ENCODE measurements around the gene NEUROG1. TPM values are rescaled to one million over a fixed set of nuclear protein-coding genes. Genes with fewer than 3 reads are reported as not detected.

Gene NEUROG1
- total RNA-seq, 2 donors from 2014 or later: not detected

DNA sequence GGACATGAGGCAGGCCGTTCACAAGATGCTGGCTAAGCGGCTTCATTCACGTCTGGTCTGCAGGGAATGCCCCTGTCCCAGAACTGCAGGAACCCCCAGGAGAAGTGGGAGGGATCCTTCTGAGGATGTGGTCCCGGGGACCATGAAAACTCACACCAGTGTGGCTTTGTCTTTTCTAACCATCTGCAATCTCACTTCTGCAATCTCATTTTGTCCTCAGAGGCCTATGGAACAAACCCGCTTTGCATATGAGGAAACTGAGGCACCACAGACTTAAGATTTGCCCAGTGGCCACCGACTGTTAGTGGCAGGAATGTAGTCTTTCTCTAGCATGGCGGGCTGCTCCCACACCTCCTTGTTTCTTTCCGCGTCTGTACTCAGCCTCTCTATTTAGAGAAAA is 36.1 kb upstream of the NEUROG1 start:
- DNase-seq (ENCODE audit: low spot score): no peak
- Histone ChIP-seq H3K9me3 (no peaks in the 10 kb centered on the region), H3K27ac (no peak overlapping the region), H3K36me3 (no peaks in the 10 kb centered on the region), H3K27me3 (replicated peaks; ENCODE audit: insufficient read depth) (no peaks in the 10 kb centered on the region), H3K4me1 (ENCODE audit: control insufficient read depth in 1 of 2, low read depth in 2 of 2) (no peaks in the 10 kb centered on the region), H3K4me3 (no peak overlapping the region)
- ATAC-seq (ENCODE audit: insufficient number of reproducible peaks, low FRiP score, low read depth): no peak
- TF ChIP-seq, protein P1, sequence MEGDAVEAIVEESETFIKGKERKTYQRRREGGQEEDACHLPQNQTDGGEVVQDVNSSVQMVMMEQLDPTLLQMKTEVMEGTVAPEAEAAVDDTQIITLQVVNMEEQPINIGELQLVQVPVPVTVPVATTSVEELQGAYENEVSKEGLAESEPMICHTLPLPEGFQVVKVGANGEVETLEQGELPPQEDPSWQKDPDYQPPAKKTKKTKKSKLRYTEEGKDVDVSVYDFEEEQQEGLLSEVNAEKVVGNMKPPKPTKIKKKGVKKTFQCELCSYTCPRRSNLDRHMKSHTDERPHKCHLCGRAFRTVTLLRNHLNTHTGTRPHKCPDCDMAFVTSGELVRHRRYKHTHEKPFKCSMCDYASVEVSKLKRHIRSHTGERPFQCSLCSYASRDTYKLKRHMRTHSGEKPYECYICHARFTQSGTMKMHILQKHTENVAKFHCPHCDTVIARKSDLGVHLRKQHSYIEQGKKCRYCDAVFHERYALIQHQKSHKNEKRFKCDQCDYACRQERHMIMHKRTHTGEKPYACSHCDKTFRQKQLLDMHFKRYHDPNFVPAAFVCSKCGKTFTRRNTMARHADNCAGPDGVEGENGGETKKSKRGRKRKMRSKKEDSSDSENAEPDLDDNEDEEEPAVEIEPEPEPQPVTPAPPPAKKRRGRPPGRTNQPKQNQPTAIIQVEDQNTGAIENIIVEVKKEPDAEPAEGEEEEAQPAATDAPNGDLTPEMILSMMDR (IDR thresholded peaks at IDR 0.05): no peak

DNA sequence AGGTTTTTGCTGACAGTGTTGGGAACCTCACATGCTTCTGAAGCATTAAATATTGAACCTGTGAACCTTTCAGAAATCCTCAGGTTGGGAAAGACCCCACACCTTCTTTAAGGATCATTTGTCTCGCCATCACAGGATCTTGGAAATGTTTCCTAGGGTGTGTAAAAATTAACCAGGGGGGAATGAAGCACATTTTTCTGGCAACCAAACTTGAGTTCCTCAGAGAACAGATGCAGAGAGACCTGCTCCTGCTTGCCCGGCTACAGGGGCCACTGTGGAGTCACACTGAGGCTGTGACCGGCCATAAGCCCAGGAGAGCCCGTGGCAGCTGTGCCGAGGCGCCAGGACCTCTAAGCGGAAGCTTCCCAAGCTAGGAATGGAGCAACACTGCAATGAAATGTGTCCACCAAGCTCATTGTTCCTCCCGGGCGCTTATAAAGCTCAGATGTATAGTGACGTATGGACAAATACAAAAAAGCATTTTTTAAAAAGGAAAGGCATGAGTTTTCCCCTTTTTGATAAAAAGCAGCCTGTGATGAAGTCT is 35.4 kb upstream of the NEUROG1 start:
- no peak for DNase-seq (ENCODE audit: low spot score)
- Histone ChIP-seq H3K27me3 (replicated peaks; ENCODE audit: insufficient read depth) (no peaks in the 10 kb centered on the region), H3K27ac (no peak overlapping the region), H3K36me3 (no peaks in the 10 kb centered on the region), H3K4me3 (no peak overlapping the region), H3K9me3 (no peaks in the 10 kb centered on the region), H3K4me1 (ENCODE audit: control insufficient read depth in 1 of 2, low read depth in 2 of 2) (no peaks in the 10 kb centered on the region)
- TF ChIP-seq, protein P1 (IDR thresholded peaks at IDR 0.05): no peak
- ATAC-seq (ENCODE audit: insufficient number of reproducible peaks, low FRiP score, low read depth): no peak

DNA sequence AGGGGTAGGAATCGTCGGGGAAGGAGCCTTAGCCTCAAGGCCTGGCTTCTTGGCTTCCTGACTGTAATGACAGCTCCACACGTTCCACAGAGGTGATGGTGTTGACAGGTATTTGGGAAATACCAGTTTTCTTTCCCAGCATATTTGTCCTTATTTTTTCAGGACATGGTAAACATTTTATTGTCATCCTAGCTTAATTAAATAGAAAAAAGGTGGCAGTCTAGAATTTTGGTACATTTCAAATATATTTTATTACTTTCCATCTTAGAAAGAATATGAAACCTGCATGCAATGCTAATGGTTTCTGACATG is 34.6 kb upstream of the NEUROG1 start:
- H3K27me3 ChIP-seq (replicated peaks; ENCODE audit: insufficient read depth): no peaks in the 10 kb centered on the region

DNA sequence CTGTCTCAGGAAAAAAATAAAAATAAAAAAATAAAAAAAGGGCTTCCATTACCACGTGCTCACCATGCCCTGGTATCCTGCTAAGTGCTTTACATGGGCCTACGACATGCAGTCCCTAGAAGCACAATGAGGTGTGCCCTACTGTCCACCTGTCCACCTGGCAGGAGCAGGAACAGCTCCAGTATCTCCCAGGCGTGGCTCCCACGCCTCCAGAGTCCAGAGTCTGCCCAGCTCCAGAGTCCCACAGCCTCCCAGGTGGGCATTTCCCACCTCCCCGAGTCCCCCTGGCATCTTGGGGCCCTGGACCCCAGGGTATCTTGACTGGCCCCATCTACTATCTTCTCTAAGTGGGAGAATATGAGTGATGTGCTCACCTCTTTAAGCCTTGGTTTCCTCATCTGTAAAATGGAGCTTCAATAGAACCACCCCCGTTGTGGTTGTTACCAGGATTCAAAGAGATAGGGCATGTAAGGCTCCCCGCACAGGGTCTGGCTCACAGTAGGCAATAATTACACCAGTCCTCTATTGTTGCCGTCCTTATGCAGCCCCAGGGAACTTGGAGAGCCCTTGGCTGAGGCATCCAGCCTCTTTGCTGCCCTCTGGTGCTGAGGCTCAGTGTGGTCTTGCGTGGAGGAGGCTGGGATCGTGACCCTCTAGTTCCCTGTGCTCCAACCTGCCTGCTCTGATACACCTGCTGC is 34.1 kb upstream of the NEUROG1 start:
- no peak overlapping the region for H3K27ac ChIP-seq
- TF ChIP-seq, protein P1 (IDR thresholded peaks at IDR 0.05): no peak
- no peaks in the 10 kb centered on the region for H3K4me1 ChIP-seq (ENCODE audit: control insufficient read depth in 1 of 2, low read depth in 2 of 2)
- no peak for DNase-seq (ENCODE audit: low spot score)
- ATAC-seq (ENCODE audit: insufficient number of reproducible peaks, low FRiP score, low read depth): no peak
- H3K27me3 ChIP-seq (replicated peaks; ENCODE audit: insufficient read depth): no peaks in the 10 kb centered on the region
- H3K36me3 ChIP-seq: no peaks in the 10 kb centered on the region
- no peak overlapping the region for H3K4me3 ChIP-seq
- no peaks in the 10 kb centered on the region for H3K9me3 ChIP-seq

More for the DNA sequence above, 34.6 kb upstream of the NEUROG1 start:
- Histone ChIP-seq H3K36me3 (no peaks in the 10 kb centered on the region), H3K4me1 (ENCODE audit: control insufficient read depth in 1 of 2, low read depth in 2 of 2) (no peaks in the 10 kb centered on the region), H3K9me3 (no peaks in the 10 kb centered on the region), H3K4me3 (no peak overlapping the region), H3K27ac (no peak overlapping the region)
- TF ChIP-seq, protein P1 (IDR thresholded peaks at IDR 0.05): no peak
- ATAC-seq (ENCODE audit: insufficient number of reproducible peaks, low FRiP score, low read depth): no peak
- DNase-seq (ENCODE audit: low spot score): no peak

DNA sequence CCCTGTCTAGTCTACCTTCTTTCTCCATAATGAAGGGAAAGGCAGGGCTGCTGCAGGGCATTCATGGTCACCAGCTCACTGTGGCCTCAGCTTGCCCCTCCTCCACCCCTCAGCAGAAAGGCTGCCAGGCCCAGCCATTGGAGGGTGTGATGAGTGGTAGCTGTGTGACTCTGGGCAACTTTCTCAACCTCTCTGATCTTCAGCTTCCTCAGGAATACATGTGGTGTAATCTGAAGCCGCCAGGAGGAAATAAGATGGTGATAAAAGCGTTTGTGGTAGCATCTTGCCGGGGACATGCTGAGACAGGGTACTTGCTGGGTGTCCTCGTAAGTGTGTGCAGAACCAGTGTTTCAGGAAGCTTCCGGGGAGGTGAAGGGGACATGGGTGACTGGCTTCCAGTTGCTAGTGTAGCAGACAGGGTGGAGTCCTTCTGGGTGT is 33.2 kb upstream of the NEUROG1 start:
- ATAC-seq (ENCODE audit: insufficient number of reproducible peaks, low FRiP score, low read depth): no peak
- TF ChIP-seq, protein P1 (IDR thresholded peaks at IDR 0.05): no peak
- Histone ChIP-seq H3K27me3 (replicated peaks; ENCODE audit: insufficient read depth) (no peaks in the 10 kb centered on the region), H3K36me3 (no peaks in the 10 kb centered on the region), H3K27ac (no peak overlapping the region), H3K9me3 (no peaks in the 10 kb centered on the region), H3K4me1 (ENCODE audit: control insufficient read depth in 1 of 2, low read depth in 2 of 2) (no peaks in the 10 kb centered on the region), H3K4me3 (no peak overlapping the region)
- no peak for DNase-seq (ENCODE audit: low spot score)
